Measurements from ENCODE around the gene RPS16.

RPS16 gene

GRCh38 chr19:39403331-39404312 lies 32.1 kb downstream of the RPS16 start:
- peak; percentile 87 for TF ChIP-seq FOXP2 (optimal IDR thresholded peaks at IDR 0.05; ENCODE audit: borderline replicate concordance, extremely low read depth, extremely low read length, insufficient read depth)
- no peak for TF ChIP-seq TAF1 (IDR thresholded peaks at IDR 0.05; ENCODE audit: borderline replicate concordance, insufficient read depth, low read length)
- no peak for TF ChIP-seq POLR2AphosphoS5 (IDR thresholded peaks at IDR 0.05; ENCODE audit: low read depth, low read length)
- TF ChIP-seq REST (IDR thresholded peaks at IDR 0.05; ENCODE audit: insufficient read depth in 1 of 2, low read depth in 2 of 2, low read length in 2 of 2), result no peak
- TF ChIP-seq SIN3A (IDR thresholded peaks at IDR 0.05; ENCODE audit: borderline replicate concordance, insufficient read depth, low read length), result no peak

GRCh38 chr19:39402346-39403300 lies 33.1 kb downstream of the RPS16 start:
- TF ChIP-seq REST (IDR thresholded peaks at IDR 0.05; ENCODE audit: insufficient read depth in 1 of 2, low read depth in 2 of 2, low read length in 2 of 2) (0 out of 4 replicates have a peak, but pooled peaks have one; percentile 32 to 50), TAF1 (IDR thresholded peaks at IDR 0.05; ENCODE audit: borderline replicate concordance, insufficient read depth, low read length) (no peak), SIN3A (IDR thresholded peaks at IDR 0.05; ENCODE audit: borderline replicate concordance, insufficient read depth, low read length) (peak; percentile 67; the same call in 1 of the 2 replicates), POLR2AphosphoS5 (IDR thresholded peaks at IDR 0.05; ENCODE audit: low read depth, low read length) (peak; percentile 32; the same call in 1 of the 2 replicates), FOXP2 (optimal IDR thresholded peaks at IDR 0.05; ENCODE audit: borderline replicate concordance, extremely low read depth, extremely low read length, insufficient read depth) (peak; percentile 89)

GRCh38 chr19:39401549-39402345 lies 34.0 kb downstream of the RPS16 start:
- TF ChIP-seq SIN3A (IDR thresholded peaks at IDR 0.05; ENCODE audit: borderline replicate concordance, insufficient read depth, low read length) (no peak), FOXP2 (optimal IDR thresholded peaks at IDR 0.05; ENCODE audit: borderline replicate concordance, extremely low read depth, extremely low read length, insufficient read depth) (no peak), TAF1 (IDR thresholded peaks at IDR 0.05; ENCODE audit: borderline replicate concordance, insufficient read depth, low read length) (no peak), REST (IDR thresholded peaks at IDR 0.05; ENCODE audit: insufficient read depth in 1 of 2, low read depth in 2 of 2, low read length in 2 of 2) (no peak), POLR2AphosphoS5 (IDR thresholded peaks at IDR 0.05; ENCODE audit: low read depth, low read length) (no peak)

GRCh38 chr19:39401070-39401548 lies 34.6 kb downstream of the RPS16 start:
- no peak for TF ChIP-seq REST (IDR thresholded peaks at IDR 0.05; ENCODE audit: insufficient read depth in 1 of 2, low read depth in 2 of 2, low read length in 2 of 2)
- no peak for TF ChIP-seq SIN3A (IDR thresholded peaks at IDR 0.05; ENCODE audit: borderline replicate concordance, insufficient read depth, low read length)
- no peak for TF ChIP-seq POLR2AphosphoS5 (IDR thresholded peaks at IDR 0.05; ENCODE audit: low read depth, low read length)
- no peak for TF ChIP-seq TAF1 (IDR thresholded peaks at IDR 0.05; ENCODE audit: borderline replicate concordance, insufficient read depth, low read length)
- TF ChIP-seq FOXP2 (optimal IDR thresholded peaks at IDR 0.05; ENCODE audit: borderline replicate concordance, extremely low read depth, extremely low read length, insufficient read depth), result no peak

Data from PFSK-1 (cell line).